ENCODE results near the gene RALGPS1.

DNA sequence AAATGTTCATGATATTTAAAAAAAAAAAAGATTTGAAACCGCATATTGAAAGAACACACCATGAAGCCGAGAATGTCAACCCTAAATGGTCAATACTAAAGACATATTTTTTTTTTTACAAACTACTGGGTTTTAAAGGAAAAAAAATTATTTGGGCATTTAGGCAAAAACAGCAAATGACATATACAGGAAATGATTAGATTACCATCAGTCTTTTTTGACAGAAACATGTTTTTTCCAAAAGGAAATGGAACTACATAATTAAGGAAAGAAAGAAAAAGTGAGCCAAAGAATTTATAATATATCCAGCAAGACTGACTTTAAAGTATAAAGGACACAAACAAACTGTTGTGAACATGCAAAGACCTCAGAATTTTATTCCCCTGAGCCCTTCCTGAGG, 56.7 kb downstream of the RALGPS1 start:
- TF ChIP-seq, protein P1, sequence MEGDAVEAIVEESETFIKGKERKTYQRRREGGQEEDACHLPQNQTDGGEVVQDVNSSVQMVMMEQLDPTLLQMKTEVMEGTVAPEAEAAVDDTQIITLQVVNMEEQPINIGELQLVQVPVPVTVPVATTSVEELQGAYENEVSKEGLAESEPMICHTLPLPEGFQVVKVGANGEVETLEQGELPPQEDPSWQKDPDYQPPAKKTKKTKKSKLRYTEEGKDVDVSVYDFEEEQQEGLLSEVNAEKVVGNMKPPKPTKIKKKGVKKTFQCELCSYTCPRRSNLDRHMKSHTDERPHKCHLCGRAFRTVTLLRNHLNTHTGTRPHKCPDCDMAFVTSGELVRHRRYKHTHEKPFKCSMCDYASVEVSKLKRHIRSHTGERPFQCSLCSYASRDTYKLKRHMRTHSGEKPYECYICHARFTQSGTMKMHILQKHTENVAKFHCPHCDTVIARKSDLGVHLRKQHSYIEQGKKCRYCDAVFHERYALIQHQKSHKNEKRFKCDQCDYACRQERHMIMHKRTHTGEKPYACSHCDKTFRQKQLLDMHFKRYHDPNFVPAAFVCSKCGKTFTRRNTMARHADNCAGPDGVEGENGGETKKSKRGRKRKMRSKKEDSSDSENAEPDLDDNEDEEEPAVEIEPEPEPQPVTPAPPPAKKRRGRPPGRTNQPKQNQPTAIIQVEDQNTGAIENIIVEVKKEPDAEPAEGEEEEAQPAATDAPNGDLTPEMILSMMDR (IDR thresholded peaks at IDR 0.05) = no peak
- TF ChIP-seq POLR2A (IDR thresholded peaks at IDR 0.05) (no peak), POLR2AphosphoS5 (IDR thresholded peaks at IDR 0.05) (no peak)
